LNCaP clone FGC (cell line): ENCODE results near the gene TARS1.

Source experiments
- DNase-seq: peaks from one replicate; pipeline ENCODE4 v3.0.0-alpha.2; 2011; ENCODE audit warnings: low read depth
- H3K4me3 ChIP-seq: 2 replicates; pipeline ENCODE4 v1.5.1; 2011; ENCODE audit warnings: mild to moderate bottlenecking, low read depth, low read length, control low read depth
- TF ChIP-seq, protein P1 (sequence below): IDR thresholded peaks from 2 replicates; pipeline ENCODE4 v1.5.1; 2012; ENCODE audit warnings: mild to moderate bottlenecking; ENCODE audit not compliant: control insufficient read depth, insufficient read depth; ENCODE audit errors: extremely low read depth

Gene TARS1

DNA sequence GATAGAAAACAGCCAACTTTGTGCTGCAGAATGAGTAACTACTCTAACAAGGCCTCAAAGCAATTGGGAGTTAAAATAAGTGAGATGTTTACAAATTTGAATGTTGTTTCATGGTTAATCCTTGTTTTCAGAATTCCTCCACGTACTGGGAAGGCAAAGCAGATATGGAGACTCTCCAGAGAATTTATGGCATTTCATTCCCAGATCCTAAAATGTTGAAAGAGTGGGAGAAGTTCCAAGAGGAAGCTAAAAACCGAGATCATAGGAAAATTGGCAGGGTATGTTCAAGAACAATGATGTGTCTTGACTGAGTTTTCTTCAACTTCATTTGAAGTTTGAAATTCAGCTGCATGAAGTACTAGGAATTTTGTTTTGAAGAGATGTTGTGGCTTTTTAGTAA, 16.4 kb downstream of the TARS1 start:
- no peak overlapping the region for H3K4me3 ChIP-seq
- TF ChIP-seq, protein P1, sequence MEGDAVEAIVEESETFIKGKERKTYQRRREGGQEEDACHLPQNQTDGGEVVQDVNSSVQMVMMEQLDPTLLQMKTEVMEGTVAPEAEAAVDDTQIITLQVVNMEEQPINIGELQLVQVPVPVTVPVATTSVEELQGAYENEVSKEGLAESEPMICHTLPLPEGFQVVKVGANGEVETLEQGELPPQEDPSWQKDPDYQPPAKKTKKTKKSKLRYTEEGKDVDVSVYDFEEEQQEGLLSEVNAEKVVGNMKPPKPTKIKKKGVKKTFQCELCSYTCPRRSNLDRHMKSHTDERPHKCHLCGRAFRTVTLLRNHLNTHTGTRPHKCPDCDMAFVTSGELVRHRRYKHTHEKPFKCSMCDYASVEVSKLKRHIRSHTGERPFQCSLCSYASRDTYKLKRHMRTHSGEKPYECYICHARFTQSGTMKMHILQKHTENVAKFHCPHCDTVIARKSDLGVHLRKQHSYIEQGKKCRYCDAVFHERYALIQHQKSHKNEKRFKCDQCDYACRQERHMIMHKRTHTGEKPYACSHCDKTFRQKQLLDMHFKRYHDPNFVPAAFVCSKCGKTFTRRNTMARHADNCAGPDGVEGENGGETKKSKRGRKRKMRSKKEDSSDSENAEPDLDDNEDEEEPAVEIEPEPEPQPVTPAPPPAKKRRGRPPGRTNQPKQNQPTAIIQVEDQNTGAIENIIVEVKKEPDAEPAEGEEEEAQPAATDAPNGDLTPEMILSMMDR = no peak
- DNase-seq = no peak

DNA sequence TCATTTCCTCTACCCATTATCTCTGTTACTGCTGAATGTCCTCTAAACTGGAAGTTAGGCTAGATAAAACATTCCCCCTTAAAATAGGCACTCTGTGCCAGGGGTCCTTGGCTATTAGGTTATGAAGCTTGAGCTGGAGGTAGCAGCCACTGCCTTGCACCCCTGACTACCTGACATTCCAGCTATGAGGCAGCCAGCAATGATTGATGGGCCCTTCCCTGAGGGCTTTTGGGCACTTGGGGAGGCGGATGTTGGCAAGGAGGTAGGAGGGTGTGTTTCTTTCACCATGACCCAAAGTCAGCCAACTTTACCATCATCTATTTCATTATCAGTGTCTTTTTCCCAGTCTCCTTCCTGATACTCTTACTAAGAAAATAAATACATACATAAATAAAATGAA, 17.1 kb downstream of the TARS1 start:
- DNase-seq = no peak
- TF ChIP-seq, protein P1 = no peak
- no peak overlapping the region for H3K4me3 ChIP-seq

DNA sequence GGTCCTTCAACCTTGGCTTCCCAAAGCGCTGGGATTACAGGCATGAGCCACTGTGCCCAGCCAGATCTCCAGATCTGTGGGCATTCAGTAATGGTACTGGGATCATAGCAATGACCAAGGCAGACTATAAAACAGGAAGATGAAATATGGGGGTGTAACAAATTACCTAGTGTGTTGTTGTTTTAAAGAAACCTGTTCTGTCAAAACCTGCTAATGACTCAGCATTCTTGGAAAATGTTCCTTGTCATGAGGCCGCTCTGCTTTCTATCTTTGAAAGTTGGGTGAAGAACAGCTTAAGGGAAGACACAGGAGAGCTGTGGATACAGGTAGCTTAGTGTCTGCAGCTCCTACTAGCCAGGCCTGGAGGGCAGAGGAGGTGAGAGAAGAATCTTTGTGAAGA, 19.4 kb downstream of the TARS1 start:
- H3K4me3 ChIP-seq = no peak overlapping the region
- no peak for DNase-seq
- TF ChIP-seq, protein P1 = no peak

DNA sequence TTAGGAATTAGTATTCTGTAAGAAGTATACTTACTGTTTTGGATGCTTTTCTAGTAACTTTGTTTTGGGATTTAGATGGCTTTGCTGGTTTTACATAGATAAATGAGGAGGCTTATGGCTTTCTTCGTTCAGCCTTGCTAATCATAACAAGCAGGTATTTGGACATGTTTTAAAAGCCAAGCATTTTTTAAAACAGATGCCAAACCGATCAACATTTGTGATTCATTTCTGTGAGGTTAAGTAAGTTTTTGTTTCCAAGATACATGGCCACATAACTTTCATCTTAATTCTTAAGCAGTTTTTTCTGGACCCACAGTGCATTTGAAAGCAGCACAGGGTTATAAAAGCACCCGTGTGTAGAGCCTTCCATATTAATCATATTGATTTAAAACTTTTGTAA, 21.7 kb downstream of the TARS1 start:
- H3K4me3 ChIP-seq = no peak overlapping the region
- no peak for DNase-seq
- TF ChIP-seq, protein P1 = no peak

DNA sequence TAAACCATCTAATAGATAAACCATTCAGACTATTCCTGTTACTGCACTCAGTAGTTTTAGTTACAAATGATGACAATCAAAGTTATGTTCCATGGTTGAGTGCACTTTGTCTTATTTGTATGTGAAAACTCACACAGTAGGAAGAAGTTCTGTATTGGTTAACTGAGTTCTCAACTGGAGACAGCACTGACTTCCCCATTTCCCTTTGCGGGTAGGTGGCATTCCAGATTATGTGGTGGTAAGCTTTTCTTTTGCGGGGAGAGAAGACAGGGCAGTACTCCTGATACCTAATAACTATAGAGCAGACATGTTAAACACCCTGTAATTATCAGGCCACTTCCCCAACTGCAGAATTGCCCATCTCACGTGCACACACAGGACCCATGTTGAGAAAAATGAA, 24.4 kb downstream of the TARS1 start:
- no peak overlapping the region for H3K4me3 ChIP-seq
- no peak for DNase-seq
- TF ChIP-seq, protein P1 = no peak

DNA sequence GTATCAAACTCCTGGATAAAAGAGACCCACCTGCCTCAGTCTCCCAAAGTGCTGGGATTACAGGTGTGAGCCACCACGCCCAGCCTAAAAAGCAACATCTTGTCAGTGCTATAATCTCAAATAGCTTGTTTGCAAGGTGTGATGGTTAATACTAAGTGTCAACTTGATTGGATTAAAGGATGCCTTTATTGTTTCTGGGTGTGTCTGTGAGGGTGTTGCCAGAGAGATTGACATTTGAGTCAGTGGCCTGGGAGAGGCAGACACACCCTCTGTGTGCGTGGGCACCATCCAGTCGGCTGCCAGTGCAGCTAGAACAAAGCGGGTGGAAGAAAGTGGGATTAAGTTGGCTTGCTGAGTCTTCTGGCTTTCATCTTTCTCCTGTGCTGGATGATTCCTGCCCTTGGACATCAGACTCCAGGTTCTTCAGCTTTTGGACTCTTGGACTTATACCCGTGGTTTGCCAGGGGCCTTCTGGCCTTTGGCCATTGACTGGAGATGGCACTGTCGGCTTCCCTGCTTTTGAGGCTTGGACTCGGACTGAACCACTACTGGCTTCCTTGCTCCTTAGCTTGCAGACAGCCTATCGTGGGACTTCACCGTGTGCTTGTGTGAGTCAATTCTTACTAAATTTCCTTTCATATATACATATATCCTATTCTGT, 28.1 kb downstream of the TARS1 start:
- no peak overlapping the region for H3K4me3 ChIP-seq
- DNase-seq = no peak
- TF ChIP-seq, protein P1 = no peak

DNA sequence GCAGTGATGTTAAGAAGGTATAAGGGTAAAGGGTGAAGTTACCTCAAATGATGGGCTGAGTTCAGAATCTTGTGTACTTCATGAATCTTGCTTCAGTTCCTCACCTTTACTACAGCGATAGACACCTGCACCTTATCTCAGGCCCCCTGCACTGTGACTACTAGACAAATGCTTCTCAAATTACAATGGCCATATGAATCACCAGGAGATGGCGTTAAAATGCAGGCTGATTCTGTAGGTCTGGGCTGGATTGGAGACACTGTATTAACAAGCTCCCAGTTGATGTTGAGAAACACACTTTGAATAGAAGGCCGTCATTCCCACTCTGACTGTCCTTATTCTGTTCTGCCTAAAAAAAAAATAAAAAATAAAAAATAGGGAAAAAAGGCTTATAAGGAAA, 29.8 kb downstream of the TARS1 start:
- peak; percentile 7 for DNase-seq
- TF ChIP-seq, protein P1 = peak; percentile 51
- no peak overlapping the region for H3K4me3 ChIP-seq
